Measurements from ENCODE around the gene MEP1A. TPM values are rescaled to one million over a fixed set of nuclear protein-coding genes. Genes with fewer than 3 reads are reported as not detected.
A peak's percentile ranks its signal among the peaks of the same experiment; 100 is the strongest.

The MEP1A gene
- total and polyA plus RNA-seq, 9 of the 15 experiments (the other 6 are each of a cell fraction or from before 2014, with no cell fraction given): not detected

- TF ChIP-seq ZC3H4 (CRISPR knock-in tag; IDR thresholded peaks at IDR 0.05; ENCODE audit: borderline replicate concordance): no peak
- no peak for TF ChIP-seq GTF2E2 (tag; IDR thresholded peaks at IDR 0.05)
- Histone ChIP-seq H3K79me2 (ENCODE audit: control insufficient read depth, insufficient read depth, low read length) (no peaks in the 10 kb centered on the region), H3K27ac (ENCODE audit: extremely low read depth, low read depth, low read length) (no peak overlapping the region), H3K9me1 (ENCODE audit: control insufficient read depth, insufficient read depth, low read length) (no peaks in the 10 kb centered on the region), H3K36me3 (ENCODE audit: control insufficient read depth, insufficient read depth, low read length) (no peaks in the 10 kb centered on the region), H3K4me1 (replicated peaks in 1 of 2; ENCODE audit: control insufficient read depth in 2 of 2, insufficient read depth in 2 of 2, low read length in 2 of 2) (no peaks in the 10 kb centered on the region), H3K9me3 (replicated peaks; ENCODE audit: control insufficient read depth, insufficient read depth, low read depth, low read length) (no peaks in the 10 kb centered on the region), H3K9ac (ENCODE audit: insufficient read depth in 1 of 2, low read depth in 2 of 2, low read length in 2 of 2) (no peak overlapping the region), H3K4me2 (ENCODE audit: insufficient read depth, low read length) (no peak overlapping the region), H2AFZ (ENCODE audit: low read depth, low read length) (no peak overlapping the region), H3K27me3 (ENCODE audit: control insufficient read depth in 2 of 2, insufficient read depth in 2 of 2, low read length in 2 of 2) (no peaks in the 10 kb centered on the region), H3K4me3 (no peak overlapping the region), H4K20me1 (replicated peaks; ENCODE audit: control insufficient read depth, insufficient read depth, low read length) (no peaks in the 10 kb centered on the region)
- FAIRE-seq (no peak), ATAC-seq (no peak), DNase-seq (ENCODE audit: extremely low read depth in 1 of 4, low spot score in 3 of 4) (no peak)
- no TSS peak for BruUV-seq (replicated peaks)
- in situ Hi-C loops (cut with MboI): no loop called here
- ChIA-PET CTCF (ENCODE audit: low intra/inter-chr PET ratio) (no interaction called here), POLR2A (no interaction called here)
- intact Hi-C loops (cut with micrococcal nuclease): no loop called here
- 3% methylated on average over 2 of the region's 2 CpGs for WGBS (ENCODE audit: insufficient coverage, low coverage, missing lambda C conversion rate)
These were observed 36.0 kb upstream of the MEP1A start for GRCh38 chr6:46757214-46757596.

DNA sequence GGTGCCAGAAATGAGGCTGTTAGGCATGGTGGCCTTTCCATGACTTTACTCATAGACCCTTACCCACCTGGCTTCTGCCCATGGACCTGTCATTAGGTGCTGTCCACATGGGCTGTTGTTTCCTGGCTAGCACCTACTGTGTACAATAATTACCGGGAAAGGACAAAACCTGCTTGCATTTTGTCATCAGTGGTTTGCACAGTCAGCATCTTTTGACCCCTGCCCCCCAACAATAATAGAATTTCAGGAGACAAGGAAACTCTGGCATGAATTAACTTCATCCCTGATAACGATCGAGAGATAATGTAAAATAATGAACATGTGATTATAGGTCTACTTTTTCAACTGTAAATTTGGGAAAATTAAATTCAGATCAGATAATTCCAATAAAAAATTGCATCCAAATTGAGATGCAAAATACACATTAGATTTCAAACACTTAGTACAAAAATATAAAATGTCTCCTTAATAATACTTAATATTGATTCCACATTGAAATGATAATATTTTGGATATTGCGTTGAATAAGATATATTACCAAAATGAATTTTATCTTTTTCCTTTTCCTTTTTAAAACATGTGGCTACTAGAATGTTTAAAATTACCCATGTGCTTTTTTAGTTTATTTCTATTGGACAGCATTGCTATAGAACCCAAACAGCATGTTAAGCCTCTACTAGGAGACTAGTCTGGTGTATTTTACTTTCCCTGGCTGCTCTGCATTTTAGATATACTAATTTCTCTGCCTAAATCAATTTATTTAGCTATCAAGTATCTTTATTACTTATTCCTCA lies 34.0 kb upstream of the MEP1A start:
- ATAC-seq: no peak
- H3K36me3 ChIP-seq (ENCODE audit: control insufficient read depth, insufficient read depth, low read length): no peaks in the 10 kb centered on the region
- FAIRE-seq: no peak
- DNase-seq (ENCODE audit: extremely low read depth in 1 of 4, low spot score in 3 of 4): no peak
- H3K27me3 ChIP-seq (ENCODE audit: control insufficient read depth in 2 of 2, insufficient read depth in 2 of 2, low read length in 2 of 2): no peaks in the 10 kb centered on the region
- no peak overlapping the region for H2AFZ ChIP-seq (ENCODE audit: low read depth, low read length)
- no peak overlapping the region for H3K27ac ChIP-seq (ENCODE audit: extremely low read depth, low read depth, low read length)
- ChIA-PET CTCF (ENCODE audit: low intra/inter-chr PET ratio) (no interaction called here), POLR2A (interaction anchor here (0.7 kb wide), 1 partner anchor 205 kb away, joined by 3 read pairs; no protein-coding TSS in a partner anchor)
- H3K9me1 ChIP-seq (ENCODE audit: control insufficient read depth, insufficient read depth, low read length): no peaks in the 10 kb centered on the region
- no peaks in the 10 kb centered on the region for H3K4me1 ChIP-seq (replicated peaks in 1 of 2; ENCODE audit: control insufficient read depth in 2 of 2, insufficient read depth in 2 of 2, low read length in 2 of 2)
- no peaks in the 10 kb centered on the region for H3K79me2 ChIP-seq (ENCODE audit: control insufficient read depth, insufficient read depth, low read length)
- no peak overlapping the region for H3K4me3 ChIP-seq
- H4K20me1 ChIP-seq (replicated peaks; ENCODE audit: control insufficient read depth, insufficient read depth, low read length): no peaks in the 10 kb centered on the region
- in situ Hi-C loops (cut with MboI) (no loop called here), intact Hi-C loops (cut with micrococcal nuclease) (no loop called here)
- no TSS peak for BruUV-seq (replicated peaks)
- no peaks in the 10 kb centered on the region for H3K9me3 ChIP-seq (replicated peaks; ENCODE audit: control insufficient read depth, insufficient read depth, low read depth, low read length)
- no peak overlapping the region for H3K9ac ChIP-seq (ENCODE audit: insufficient read depth in 1 of 2, low read depth in 2 of 2, low read length in 2 of 2)
- WGBS (ENCODE audit: insufficient coverage, low coverage, missing lambda C conversion rate): 2% methylated on average over 4 of the region's 4 CpGs
- H3K4me2 ChIP-seq (ENCODE audit: insufficient read depth, low read length): no peak overlapping the region
- TF ChIP-seq ZNF316 (IDR thresholded peaks at IDR 0.05) (peak; percentile 59), C11orf30 (IDR thresholded peaks at IDR 0.05; ENCODE audit: low read depth) (peak; percentile 50; the same call in 1 of the 2 replicates), MAFK (IDR thresholded peaks at IDR 0.05; ENCODE audit: low read length) (peak; percentile 61), MAFG (tag; conservative IDR thresholded peaks at IDR 0.05) (peak; percentile 49), MAFF (IDR thresholded peaks at IDR 0.05; ENCODE audit: low read length) (peak; percentile 67), CGGBP1 (CRISPR knock-in tag; IDR thresholded peaks at IDR 0.05) (no peak)

All from K562 (cell line).